GM12892 (cell line): ENCODE results near the gene SPATA20.

ENCODE experiments used
- DNase-seq: peaks from one replicate; pipeline ENCODE4 v3.0.0; 2011; ENCODE audit not compliant: insufficient read length
- FAIRE-seq: peaks from 2 replicates; lab custom pipeline; 2011; peaks lifted over from hg19 to GRCh38; lab: Jason Lieb, UNC
- POLR2A ChIP-seq: IDR thresholded peaks from 2 replicates; pipeline ENCODE4 v1.6.1; 2011; ENCODE audit warnings: low read depth, low read length, control low read depth
- POLR2AphosphoS5 ChIP-seq: IDR thresholded peaks from 2 replicates; pipeline ENCODE4 v1.6.1; 2011; ENCODE audit warnings: low read depth, low read length, control low read depth
- TAF1 ChIP-seq: IDR thresholded peaks from 2 replicates; pipeline ENCODE4 v1.6.1; 2011; ENCODE audit warnings: low read depth, mild to moderate bottlenecking, control low read depth, low read length, borderline replicate concordance

Gene SPATA20

DNA sequence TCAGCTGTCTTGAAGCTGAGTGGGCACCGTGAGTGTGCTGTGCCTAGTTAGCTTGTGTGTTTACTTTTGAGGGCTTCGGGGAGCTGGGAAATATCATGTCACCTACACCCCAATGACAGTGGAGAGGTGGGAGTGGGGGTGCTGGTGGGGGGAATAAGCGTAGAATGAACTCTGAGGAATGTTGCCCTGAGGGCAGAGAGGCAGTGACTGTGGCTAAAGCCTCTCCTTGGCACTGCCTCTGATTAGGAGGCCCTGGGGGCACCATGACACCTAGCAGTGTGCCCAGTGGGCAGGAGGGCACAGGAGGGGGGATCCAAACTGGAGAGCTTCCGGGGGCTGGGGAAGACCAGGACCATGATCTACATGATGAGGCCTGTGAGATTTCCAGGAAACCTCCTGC is 38.4 kb downstream of the SPATA20 start:
- FAIRE-seq, result no peak

DNA sequence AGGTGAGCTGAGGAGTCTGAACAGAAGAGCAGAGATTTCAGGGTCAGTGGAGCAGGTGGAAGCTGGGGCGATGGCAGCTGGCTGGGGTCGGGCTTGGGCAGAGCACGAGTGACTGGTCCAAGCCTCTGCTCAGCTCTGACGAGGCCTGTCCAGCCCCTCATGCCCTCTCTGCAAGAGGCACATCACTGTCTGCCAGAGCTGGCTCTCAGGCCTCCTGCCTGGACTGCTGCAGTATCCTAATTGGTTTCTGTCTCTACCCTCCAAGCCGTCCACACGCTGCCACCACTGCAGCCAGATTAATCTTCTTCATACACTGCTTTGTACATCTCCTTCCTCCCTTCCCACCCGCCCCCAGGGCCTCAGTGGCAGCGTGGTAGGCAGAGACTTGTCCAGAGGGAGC is 38.9 kb downstream of the SPATA20 start:
- FAIRE-seq, result no peak

More for the DNA sequence above, 38.4 kb downstream of the SPATA20 start:
- DNase-seq, result no peak
- TF ChIP-seq TAF1 (no peak), POLR2AphosphoS5 (no peak), POLR2A (no peak)

DNA sequence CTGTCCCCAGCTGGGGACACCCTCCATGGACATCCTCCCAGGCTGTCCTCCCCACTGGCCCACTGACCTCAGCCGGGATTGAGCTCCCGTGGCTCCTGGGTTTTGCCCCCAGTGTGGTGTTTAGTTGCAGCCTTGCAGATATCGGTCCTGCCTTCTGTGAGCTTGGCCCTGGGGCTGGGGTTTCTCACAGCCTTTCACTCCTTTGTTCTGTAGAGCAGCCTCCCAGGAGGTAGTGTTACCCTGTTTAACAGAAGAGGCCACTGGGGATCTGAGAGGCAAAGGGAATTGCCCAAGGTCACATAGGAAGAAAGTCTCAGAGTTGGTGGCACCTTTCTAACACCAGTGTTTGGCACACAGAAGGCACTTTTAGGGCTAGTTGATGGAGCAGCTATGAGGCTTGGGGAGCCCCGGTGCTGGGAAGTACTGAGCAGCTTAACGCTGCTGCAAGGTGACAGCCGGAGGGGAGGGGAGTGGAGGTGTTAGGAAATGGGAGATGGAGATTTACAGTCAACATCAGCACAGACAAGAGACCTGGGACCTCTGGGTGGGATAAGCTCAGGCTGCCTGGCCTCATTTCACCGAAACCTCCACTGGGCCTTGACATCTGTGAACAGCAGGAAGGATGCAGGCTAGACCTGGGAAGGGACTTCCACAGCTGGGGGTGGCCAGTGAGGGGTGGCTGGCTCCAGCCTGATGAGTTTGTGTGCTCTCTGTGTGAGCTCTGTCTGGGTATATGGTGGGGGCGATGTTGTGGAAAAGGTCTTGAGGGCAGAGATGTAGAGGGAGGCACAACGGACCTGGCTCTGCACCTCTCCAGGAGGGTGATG is 39.7 kb downstream of the SPATA20 start:
- FAIRE-seq (no peak), DNase-seq (no peak)
- TF ChIP-seq POLR2A, result no peak
- no peak for TF ChIP-seq TAF1
- TF ChIP-seq POLR2AphosphoS5, result no peak

More for the DNA sequence above, 38.9 kb downstream of the SPATA20 start:
- DNase-seq, result no peak
- TF ChIP-seq POLR2A (no peak), TAF1 (no peak), POLR2AphosphoS5 (no peak)

DNA sequence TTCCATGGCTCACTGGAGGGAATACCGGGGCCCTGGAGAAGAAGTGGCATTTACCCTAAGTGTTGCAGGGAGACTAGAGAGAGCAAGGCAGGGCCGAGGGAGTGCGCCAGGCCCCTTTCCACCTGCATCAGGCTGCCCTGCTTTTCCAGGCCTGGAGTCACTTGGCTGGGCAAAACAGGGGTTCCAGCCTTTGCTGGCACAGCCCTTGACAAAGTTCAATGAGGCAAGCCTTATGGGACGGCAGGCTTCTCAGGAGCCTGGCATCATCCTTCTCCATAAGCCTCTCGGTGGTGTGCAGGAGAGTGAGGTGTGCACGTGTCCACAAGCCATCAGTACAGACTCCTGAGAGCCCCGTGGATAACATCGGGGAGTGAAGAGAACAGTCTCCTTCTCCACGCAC is 40.6 kb downstream of the SPATA20 start:
- DNase-seq, result no peak
- TF ChIP-seq TAF1 (no peak), POLR2AphosphoS5 (no peak), POLR2A (no peak)
- no peak for FAIRE-seq

DNA sequence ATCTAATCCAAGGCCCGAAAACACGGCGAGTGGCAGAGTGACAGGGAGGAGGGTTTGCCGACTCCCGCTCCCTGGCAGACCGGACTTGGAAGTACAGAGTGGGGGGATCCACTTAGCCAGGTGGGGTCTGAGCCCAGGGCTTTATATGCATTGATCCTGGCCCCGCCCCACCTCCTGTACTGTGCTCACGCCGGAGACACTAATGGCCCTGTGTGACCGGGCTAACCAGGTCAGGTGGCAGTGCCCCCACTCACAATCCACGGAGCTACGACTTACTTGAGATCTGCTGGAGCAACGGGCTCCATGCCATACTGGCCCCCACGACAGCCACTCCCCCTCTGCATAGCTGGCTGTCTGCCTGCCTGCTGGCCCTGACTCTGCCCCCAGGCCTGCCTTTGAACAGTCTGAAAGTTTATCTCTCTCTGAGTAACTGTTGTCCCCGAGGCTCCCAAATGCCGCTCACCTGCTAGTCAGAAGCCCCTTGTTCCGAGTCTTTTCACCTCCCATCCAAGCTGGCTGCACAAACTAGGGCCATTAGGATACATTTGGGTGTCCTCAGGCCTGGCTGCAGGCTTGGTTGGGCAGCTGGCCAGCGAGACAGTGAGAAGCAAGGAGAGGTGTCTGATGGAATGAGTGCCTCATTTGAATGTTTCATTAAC is 41.5 kb downstream of the SPATA20 start:
- TF ChIP-seq TAF1, result no peak
- TF ChIP-seq POLR2AphosphoS5, result no peak
- no peak for TF ChIP-seq POLR2A
- DNase-seq (no peak), FAIRE-seq (no peak)

DNA sequence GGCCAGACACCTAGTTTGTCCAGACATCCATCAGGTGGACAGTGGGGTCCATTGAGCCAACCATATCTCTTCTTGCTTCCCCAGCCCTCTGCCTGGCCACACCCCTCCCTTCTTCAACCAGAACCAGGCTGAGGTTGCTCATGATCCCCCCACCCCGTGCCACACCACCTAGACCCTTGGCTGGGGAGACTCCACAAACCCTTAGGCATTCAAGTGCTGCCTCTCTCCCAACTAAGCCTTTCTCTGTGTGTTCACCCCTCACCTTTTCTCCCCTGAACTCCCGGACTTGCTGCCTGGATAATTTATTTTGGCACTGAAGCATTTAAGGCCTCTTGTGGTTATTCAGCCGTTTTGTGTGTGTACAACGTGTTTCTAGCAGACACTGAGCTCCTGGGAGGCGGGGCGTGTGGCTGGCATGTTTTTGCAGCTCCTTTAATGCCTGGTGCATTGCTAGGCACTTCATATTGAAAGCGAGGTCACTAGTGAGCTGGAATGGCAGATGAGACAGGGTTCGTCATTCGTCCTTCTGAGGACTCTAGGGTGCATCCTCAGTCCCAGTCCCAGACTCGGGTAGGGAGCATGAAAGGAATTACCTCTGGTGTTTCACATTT is 42.2 kb downstream of the SPATA20 start:
- no peak for DNase-seq
- no peak for FAIRE-seq
- no peak for TF ChIP-seq POLR2AphosphoS5
- TF ChIP-seq TAF1, result no peak
- no peak for TF ChIP-seq POLR2A

DNA sequence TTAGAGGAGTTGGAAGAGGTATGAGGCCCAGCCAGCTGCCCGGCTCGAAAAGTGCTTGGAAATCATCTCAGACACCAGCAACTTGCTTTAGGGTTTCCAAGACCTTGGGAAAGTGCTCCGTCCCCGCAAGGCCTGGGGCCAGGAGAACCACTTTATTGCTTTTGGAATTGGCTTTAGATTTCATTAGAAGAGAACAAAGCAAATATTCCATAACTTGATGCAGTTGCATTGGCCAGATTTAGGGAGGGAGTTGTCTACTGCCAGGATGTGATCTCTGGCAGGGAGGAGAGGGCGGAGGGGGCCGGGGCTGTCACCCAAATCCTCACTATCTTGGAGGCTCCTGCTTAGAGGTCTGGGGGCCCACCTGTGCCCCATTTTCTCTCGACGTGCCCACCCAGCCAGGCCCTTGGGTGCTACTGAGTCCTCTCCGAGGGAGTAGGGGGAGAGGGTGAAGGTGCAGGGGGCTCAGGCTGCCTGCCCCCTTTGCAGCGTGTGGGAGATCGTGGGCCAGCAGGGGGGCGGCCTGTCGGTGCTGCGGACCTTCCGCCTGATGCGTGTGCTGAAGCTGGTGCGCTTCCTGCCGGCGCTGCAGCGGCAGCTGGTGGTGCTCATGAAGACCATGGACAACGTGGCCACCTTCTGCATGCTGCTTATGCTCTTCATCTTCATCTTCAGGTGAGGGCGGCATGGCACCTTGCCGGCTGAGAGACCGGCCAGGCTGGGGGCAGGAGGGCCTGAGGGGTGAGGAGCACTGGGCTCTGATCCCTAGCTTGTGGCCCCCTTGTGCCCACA is 44.2 kb downstream of the SPATA20 start:
- FAIRE-seq, result no peak
- TF ChIP-seq POLR2A, result no peak
- TF ChIP-seq POLR2AphosphoS5, result no peak
- no peak for TF ChIP-seq TAF1

DNA sequence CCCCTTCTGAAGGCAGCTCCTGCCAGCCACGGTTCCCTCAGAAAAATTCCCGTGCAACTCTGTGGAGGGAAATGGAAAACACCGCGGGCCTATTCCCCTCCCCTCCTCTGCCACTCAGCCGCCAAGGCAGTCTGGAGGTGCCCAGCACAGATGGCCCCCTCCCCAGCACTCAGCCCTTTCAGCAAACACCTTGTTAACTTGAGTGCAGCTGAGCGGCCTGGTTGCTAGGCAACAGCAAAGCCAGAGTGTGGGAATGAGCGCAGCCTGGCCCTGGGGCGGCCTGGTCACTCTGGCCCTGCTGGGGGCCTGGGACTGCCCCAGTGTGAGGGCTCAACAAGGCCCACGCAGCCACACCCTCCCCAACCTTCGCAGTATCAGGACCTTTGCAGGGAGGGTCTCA is 46.3 kb downstream of the SPATA20 start:
- TF ChIP-seq POLR2AphosphoS5, result no peak
- DNase-seq, result no peak
- FAIRE-seq, result no peak

More for the DNA sequence above, 44.2 kb downstream of the SPATA20 start:
- no peak for DNase-seq

DNA sequence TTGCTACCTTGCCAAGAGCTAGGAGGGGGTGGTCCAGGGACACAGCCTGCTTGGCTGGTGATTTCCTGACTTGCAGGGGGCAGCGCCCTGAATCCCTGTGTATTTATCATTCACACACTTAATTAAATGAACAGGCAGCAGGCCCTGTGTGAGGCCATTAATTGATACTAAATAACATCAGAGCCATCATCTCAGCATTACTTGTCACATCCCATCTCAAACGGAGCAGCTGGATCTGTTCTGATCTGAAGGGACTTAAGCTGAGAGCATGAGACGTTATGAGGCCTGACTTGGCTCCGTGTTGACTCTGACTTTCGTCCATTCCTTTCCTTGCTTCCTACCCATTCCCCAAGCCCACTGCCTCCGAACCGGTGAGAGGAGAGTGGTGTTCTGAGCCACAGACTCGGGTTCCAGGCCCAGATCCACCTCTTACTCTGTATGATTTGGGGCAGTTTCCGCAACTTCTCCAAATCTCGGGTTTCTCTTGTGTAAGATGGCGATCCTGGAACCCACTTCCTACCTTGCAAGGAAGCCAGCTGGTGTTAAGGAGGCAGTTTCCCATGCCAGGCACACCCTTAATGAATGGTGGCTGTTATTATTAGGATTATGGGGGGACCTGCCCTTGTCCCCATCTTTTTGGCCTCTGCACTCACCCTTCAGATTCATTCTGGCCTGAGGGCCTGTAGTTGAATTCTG is 47.3 kb downstream of the SPATA20 start:
- DNase-seq (no peak), FAIRE-seq (no peak)
- TF ChIP-seq POLR2AphosphoS5, result no peak
- no peak for TF ChIP-seq POLR2A
- no peak for TF ChIP-seq TAF1

DNA sequence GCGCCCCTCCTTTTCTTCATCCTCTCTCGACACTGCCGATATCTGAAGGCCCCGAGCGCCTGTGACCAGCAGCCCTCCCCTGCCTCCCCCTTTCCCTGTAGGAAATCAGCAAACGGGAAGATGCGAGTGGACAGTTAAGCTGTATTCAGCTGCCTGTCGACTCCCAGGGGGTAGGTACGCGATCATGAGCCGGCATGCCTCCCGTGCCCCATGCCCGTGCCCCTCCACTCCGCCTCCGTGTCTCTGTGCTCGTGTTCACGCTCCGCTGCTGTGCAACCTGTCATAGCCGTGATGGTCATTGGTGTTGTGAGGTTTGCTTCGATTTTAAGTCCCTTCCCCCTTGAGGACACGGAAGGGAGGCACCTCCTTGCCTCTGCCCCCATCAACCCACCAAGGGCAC is 47.9 kb downstream of the SPATA20 start:
- DNase-seq, result no peak
- TF ChIP-seq POLR2AphosphoS5 (no peak), TAF1 (no peak), POLR2A (no peak)

More for the DNA sequence above, 47.9 kb downstream of the SPATA20 start:
- no peak for FAIRE-seq
